NB4 (cell line): Measurements from ENCODE around the gene PLEKHA4.

Experiments used
- CTCF ChIP-seq: IDR thresholded peaks from one replicate; pipeline ENCODE4 v1.5.1; 2012; ENCODE audit warnings: low read depth, low read length
- MAX ChIP-seq: IDR thresholded peaks from 2 replicates; pipeline ENCODE4 v1.6.1; 2011; ENCODE audit warnings: low read depth, low read length
- MYC ChIP-seq: IDR thresholded peaks from 2 replicates; pipeline ENCODE4 v1.6.1; 2011; ENCODE audit warnings: low read depth, low read length
- POLR2A ChIP-seq: IDR thresholded peaks from 2 replicates; pipeline ENCODE4 v1.6.1; 2011; ENCODE audit warnings: mild to moderate bottlenecking; ENCODE audit not compliant: insufficient read length; ENCODE audit errors: extremely low read depth

- TF ChIP-seq CTCF = no peak
- TF ChIP-seq MAX = no peak
- TF ChIP-seq POLR2A = no peak
- TF ChIP-seq MYC = no peak
These were observed 1.6 kb upstream of the PLEKHA4 start for GRCh38 chr19:48870048-48870447.
